ENCODE results near the gene ERBB4. TPM values are rescaled to one million over a fixed set of nuclear protein-coding genes. Genes with fewer than 3 reads are reported as not detected.

ERBB4 gene
- total RNA-seq, 2 experiments from 2014 or later, result not detected

DNA sequence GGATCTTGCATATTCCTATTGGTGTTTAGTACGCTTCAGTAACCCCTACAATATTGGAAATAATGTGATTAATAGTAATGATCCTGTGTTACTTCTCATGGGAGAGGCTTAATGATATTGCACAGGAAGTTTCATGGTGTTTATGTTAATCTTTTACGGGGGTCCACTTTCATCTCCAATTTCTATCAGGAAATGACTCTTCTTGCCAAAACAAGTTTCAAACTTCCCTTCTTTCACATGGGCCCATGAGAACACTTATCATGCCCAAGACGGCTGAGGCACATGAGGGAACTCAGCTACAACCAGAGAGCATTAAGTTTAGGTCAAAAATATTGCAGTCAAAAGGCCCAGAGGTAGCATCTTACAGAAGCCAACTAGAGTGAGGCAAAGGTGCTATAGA lies 7.6 kb downstream of the ERBB4 start:
- no peaks in the 10 kb centered on the region for H3K9me3 Mint-ChIP-seq
- CTCF ChIA-PET, result no interaction called here
- no peaks in the 10 kb centered on the region for H3K36me3 Mint-ChIP-seq (ENCODE audit: low read depth)
- Histone ChIP-seq H3K4me1 (ENCODE audit: insufficient read depth, low read length) (no peaks in the 10 kb centered on the region), H3K27ac (ENCODE audit: low read depth in 1 of 2, low read length in 2 of 2) (no peak overlapping the region), H3K27me3 (ENCODE audit: control insufficient read depth in 1 of 2, insufficient read depth in 2 of 2, low read length in 2 of 2) (peaks cover 8 to 20% of the 10 kb centered on the region in 2 experiments), H3K9me3 (ENCODE audit: control insufficient read depth in 1 of 2, insufficient read depth in 1 of 2, low read length in 2 of 2) (no peaks in the 10 kb centered on the region), H3K4me3 (ENCODE audit: low read length) (no peak overlapping the region), H3K36me3 (ENCODE audit: insufficient read depth, low read length) (no peaks in the 10 kb centered on the region)
- H3K27me3 Mint-ChIP-seq, result peaks cover 33% of the 10 kb centered on the region
- POLR2A ChIA-PET, result no interaction called here
- intact Hi-C loops (cut with DNase I, micrococcal nuclease), result no loop called here
- no peak overlapping the region for H3K4me3 Mint-ChIP-seq
- H3K4me1 Mint-ChIP-seq (ENCODE audit: low read depth), result peaks cover 3% of the 10 kb centered on the region
- TF ChIP-seq, protein P1, sequence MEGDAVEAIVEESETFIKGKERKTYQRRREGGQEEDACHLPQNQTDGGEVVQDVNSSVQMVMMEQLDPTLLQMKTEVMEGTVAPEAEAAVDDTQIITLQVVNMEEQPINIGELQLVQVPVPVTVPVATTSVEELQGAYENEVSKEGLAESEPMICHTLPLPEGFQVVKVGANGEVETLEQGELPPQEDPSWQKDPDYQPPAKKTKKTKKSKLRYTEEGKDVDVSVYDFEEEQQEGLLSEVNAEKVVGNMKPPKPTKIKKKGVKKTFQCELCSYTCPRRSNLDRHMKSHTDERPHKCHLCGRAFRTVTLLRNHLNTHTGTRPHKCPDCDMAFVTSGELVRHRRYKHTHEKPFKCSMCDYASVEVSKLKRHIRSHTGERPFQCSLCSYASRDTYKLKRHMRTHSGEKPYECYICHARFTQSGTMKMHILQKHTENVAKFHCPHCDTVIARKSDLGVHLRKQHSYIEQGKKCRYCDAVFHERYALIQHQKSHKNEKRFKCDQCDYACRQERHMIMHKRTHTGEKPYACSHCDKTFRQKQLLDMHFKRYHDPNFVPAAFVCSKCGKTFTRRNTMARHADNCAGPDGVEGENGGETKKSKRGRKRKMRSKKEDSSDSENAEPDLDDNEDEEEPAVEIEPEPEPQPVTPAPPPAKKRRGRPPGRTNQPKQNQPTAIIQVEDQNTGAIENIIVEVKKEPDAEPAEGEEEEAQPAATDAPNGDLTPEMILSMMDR (IDR thresholded peaks at IDR 0.05), result no peak
- ATAC-seq (ENCODE audit: poor library complexity) (no peak), DNase-seq (no peak)
- no peak overlapping the region for H3K27ac Mint-ChIP-seq

DNA sequence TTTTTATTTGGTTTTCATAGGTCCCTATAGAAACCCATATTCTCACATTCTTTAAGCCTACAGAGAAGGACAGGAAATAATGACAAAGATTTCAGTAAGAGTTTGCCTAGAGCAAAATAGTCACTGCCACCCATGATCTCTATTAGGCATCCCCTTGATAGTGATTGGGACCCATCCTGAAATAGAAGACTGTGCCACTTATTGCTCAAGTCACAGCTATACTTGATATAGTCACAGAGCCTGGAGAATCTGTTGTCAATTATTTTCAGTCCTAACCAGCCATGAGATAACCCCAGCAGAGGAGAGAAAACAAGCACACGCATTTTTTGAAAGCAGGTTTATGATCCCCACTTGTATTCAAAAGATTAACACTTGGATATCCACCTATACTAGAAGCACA lies 8.2 kb downstream of the ERBB4 start:
- peaks cover 5 to 14% of the 10 kb centered on the region in 2 experiments for H3K27me3 ChIP-seq (ENCODE audit: control insufficient read depth in 1 of 2, insufficient read depth in 2 of 2, low read length in 2 of 2)
- H3K4me1 ChIP-seq (ENCODE audit: insufficient read depth, low read length), result no peaks in the 10 kb centered on the region
- no peaks in the 10 kb centered on the region for H3K36me3 Mint-ChIP-seq (ENCODE audit: low read depth)
- intact Hi-C loops (cut with DNase I, micrococcal nuclease), result no loop called here
- H3K36me3 ChIP-seq (ENCODE audit: insufficient read depth, low read length), result no peaks in the 10 kb centered on the region
- POLR2A ChIA-PET, result no interaction called here
- H3K27ac Mint-ChIP-seq, result no peak overlapping the region
- no peak overlapping the region for H3K4me3 Mint-ChIP-seq
- H3K4me1 Mint-ChIP-seq (ENCODE audit: low read depth), result no peaks in the 10 kb centered on the region
- no peak overlapping the region for H3K27ac ChIP-seq (ENCODE audit: low read depth in 1 of 2, low read length in 2 of 2)
- ATAC-seq (ENCODE audit: poor library complexity) (no peak), DNase-seq (no peak)
- peaks cover 27% of the 10 kb centered on the region for H3K27me3 Mint-ChIP-seq
- TF ChIP-seq, protein P1 (IDR thresholded peaks at IDR 0.05), result no peak
- no peak overlapping the region for H3K4me3 ChIP-seq (ENCODE audit: low read length)
- H3K9me3 ChIP-seq (ENCODE audit: control insufficient read depth in 1 of 2, insufficient read depth in 1 of 2, low read length in 2 of 2), result no peaks in the 10 kb centered on the region
- CTCF ChIA-PET, result no interaction called here
- H3K9me3 Mint-ChIP-seq, result no peaks in the 10 kb centered on the region

DNA sequence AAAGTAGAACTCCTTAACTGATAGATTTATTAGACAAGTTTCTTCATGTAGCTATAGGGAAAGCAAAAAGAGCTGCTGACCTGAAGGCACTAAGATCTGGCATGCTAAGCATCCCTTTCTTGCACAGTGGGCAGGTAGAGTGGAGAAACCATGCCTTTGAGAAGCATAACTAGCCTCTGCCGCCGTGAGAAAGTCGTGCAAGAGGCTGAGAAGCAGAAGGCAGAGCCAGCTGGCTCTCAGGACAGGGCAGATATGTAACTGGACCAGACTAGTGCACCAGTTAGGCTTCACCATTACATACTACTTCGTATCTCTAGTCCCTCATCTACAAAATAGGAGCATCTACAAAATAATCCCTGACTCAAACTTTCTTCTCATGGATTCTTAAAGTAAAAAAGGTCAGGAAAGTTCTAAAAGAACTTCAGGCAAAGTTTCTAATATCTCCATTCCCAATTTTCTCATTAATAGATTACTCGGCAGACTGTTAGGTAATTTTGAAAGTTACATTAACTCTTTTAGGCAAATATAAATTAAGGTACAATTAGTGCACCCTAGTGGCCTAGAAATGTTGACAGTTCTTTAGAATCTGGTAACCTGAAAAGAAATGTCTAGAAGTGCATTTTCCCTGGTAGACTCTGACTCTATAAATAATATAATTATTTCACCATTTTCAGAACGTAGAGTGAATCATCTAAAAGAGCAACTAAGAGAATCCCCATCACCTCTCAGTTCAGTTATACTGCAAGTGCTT lies 10.3 kb downstream of the ERBB4 start:
- DNase-seq (no peak), ATAC-seq (ENCODE audit: poor library complexity) (no peak)
- Histone ChIP-seq H3K27ac (ENCODE audit: low read depth in 1 of 2, low read length in 2 of 2) (no peak overlapping the region), H3K4me3 (ENCODE audit: low read length) (no peak overlapping the region), H3K36me3 (ENCODE audit: insufficient read depth, low read length) (no peaks in the 10 kb centered on the region), H3K9me3 (ENCODE audit: control insufficient read depth in 1 of 2, insufficient read depth in 1 of 2, low read length in 2 of 2) (no peaks in the 10 kb centered on the region), H3K27me3 (ENCODE audit: control insufficient read depth in 1 of 2, insufficient read depth in 2 of 2, low read length in 2 of 2) (no peaks in the 10 kb centered on the region), H3K4me1 (ENCODE audit: insufficient read depth, low read length) (no peaks in the 10 kb centered on the region)
- Mint-ChIP-seq H3K4me1 (ENCODE audit: low read depth) (no peaks in the 10 kb centered on the region), H3K27me3 (peaks cover 9% of the 10 kb centered on the region), H3K9me3 (no peaks in the 10 kb centered on the region), H3K27ac (no peak overlapping the region), H3K36me3 (ENCODE audit: low read depth) (no peaks in the 10 kb centered on the region), H3K4me3 (no peak overlapping the region)
- intact Hi-C loops (cut with DNase I, micrococcal nuclease), result no loop called here
- TF ChIP-seq, protein P1 (IDR thresholded peaks at IDR 0.05), result no peak
- POLR2A ChIA-PET, result no interaction called here
- CTCF ChIA-PET, result no interaction called here

All from CD4-positive, alpha-beta T cell (primary cell).